Mesendoderm (in vitro differentiated cells): ENCODE measurements around the gene U2AF2.

Experiments
- DNase-seq: peaks from one replicate; pipeline ENCODE4 v3.0.0; 2013
- H2AK5ac ChIP-seq: 2 replicates; pipeline ENCODE4 v1.6.1; 2013; ENCODE audit warnings: low read length, inconsistent platforms
- H2BK120ac ChIP-seq: 2 replicates; pipeline ENCODE4 v1.6.1; 2013; ENCODE audit warnings: low read depth, mild to moderate bottlenecking, low read length, moderate library complexity, mixed read lengths
- H2BK15ac ChIP-seq: replicated peaks from 2 replicates; pipeline ENCODE4 v1.6.1; 2013; ENCODE audit warnings: low read depth, mild to moderate bottlenecking, moderate library complexity
- H2BK5ac ChIP-seq: 2 replicates; pipeline ENCODE4 v1.6.1; 2013; ENCODE audit warnings: low read length, inconsistent platforms
- H3K18ac ChIP-seq: 2 replicates; pipeline ENCODE4 v1.6.1; 2013; ENCODE audit warnings: mild to moderate bottlenecking, low read length, mixed read lengths
- H3K23ac ChIP-seq: one replicate; pipeline ENCODE4 v1.6.1; 2013; ENCODE audit warnings: low read length
- H3K27ac ChIP-seq: 2 replicates; pipeline ENCODE4 v1.5.1; 2013; ENCODE audit warnings: low read depth, mild to moderate bottlenecking, inconsistent platforms, low read length, moderate library complexity
- H3K27me3 ChIP-seq: 2 replicates; pipeline ENCODE4 v1.6.1; 2013; ENCODE audit warnings: low read length, control low read depth, mild to moderate bottlenecking, inconsistent platforms; ENCODE audit not compliant: insufficient read depth, poor library complexity
- H3K36me3 ChIP-seq: 2 replicates; pipeline ENCODE4 v1.6.1; 2013; ENCODE audit warnings: low read length, inconsistent platforms; ENCODE audit not compliant: control insufficient read depth, insufficient read depth
- H3K4ac ChIP-seq: one replicate; pipeline ENCODE4 v1.6.1; 2013; ENCODE audit warnings: low read depth, mild to moderate bottlenecking, low read length, moderate library complexity
- H3K4me1 ChIP-seq: 2 replicates; pipeline ENCODE4 v1.6.1; 2013; ENCODE audit warnings: low read depth, low read length, inconsistent platforms; ENCODE audit not compliant: control insufficient read depth
- H3K4me2 ChIP-seq: 2 replicates; pipeline ENCODE4 v1.6.1; 2013; ENCODE audit warnings: low read length
- H3K4me3 ChIP-seq: 2 replicates; pipeline ENCODE4 v1.5.1; 2013; ENCODE audit warnings: mild to moderate bottlenecking, low read length
- H3K56ac ChIP-seq: one replicate; pipeline ENCODE4 v1.6.1; 2013; ENCODE audit warnings: low read length
- H3K79me1 ChIP-seq: 2 replicates; pipeline ENCODE4 v1.6.1; 2013; ENCODE audit warnings: low read length, inconsistent platforms
- H3K79me2 ChIP-seq: 2 replicates; pipeline ENCODE4 v1.6.1; 2013; ENCODE audit warnings: mild to moderate bottlenecking, low read length; ENCODE audit not compliant: control insufficient read depth, insufficient read depth
- H3K9ac ChIP-seq: 2 replicates; pipeline ENCODE4 v1.6.1; 2013; ENCODE audit warnings: low read length, inconsistent platforms
- H4K5ac ChIP-seq: one replicate; pipeline ENCODE4 v1.6.1; 2013; ENCODE audit warnings: low read length
- H4K8ac ChIP-seq: one replicate; pipeline ENCODE4 v1.6.1; 2013; ENCODE audit warnings: low read depth, mild to moderate bottlenecking, control low read depth, low read length, moderate library complexity
- WGBS: extraction: QIAGEN DNeasy Blood & Tissue Kit; methylation state at CpG from one replicate; pipeline ENCODE4 v1.1.7; 2013; ENCODE audit warnings: low lambda C conversion rate, missing lambda C conversion rate; ENCODE audit not compliant: insufficient coverage; ENCODE audit errors: extremely low coverage; 5-methylcytosine and 5-hydroxymethylcytosine counted together

Gene U2AF2

DNA sequence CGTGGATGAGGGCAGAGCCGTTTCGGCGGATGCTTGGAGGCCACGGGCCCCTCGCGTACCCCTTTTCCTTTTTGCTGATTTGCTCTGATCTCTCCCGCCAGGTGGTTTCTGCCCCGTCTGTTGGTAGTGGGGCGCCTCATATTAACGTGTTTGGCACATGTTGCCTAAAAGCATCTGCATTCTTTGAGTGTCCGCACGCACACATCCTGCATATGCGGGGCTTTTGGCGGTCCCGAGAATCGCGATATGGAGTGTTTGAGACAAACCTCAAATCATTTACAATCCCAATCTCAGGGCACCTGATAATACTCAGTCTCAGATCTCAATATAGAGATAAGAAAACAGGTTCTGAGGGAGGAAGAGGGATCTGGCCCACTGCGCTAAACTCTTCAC, 809 bp downstream of the U2AF2 start:
- Histone ChIP-seq H2BK15ac (no peak overlapping the region), H3K18ac (no peak overlapping the region), H3K4ac (peak overlapping the region; percentile 18), H3K4me2 (peak overlapping the region; percentile 85), H3K23ac (no peak overlapping the region), H4K5ac (peak overlapping the region; percentile 5), H4K8ac (peak overlapping the region; percentile 56), H3K79me1 (no peaks in the 10 kb centered on the region), H2BK120ac (no peak overlapping the region), H3K4me3 (peak overlapping the region; percentile 64), H3K4me1 (peaks cover 4% of the 10 kb centered on the region), H2BK5ac (peak overlapping the region; percentile 61), H3K36me3 (no peaks in the 10 kb centered on the region), H3K79me2 (peaks cover 53% of the 10 kb centered on the region), H2AK5ac (no peak overlapping the region), H3K27me3 (no peaks in the 10 kb centered on the region), H3K9ac (peak overlapping the region; percentile 82), H3K56ac (peak overlapping the region; percentile 97), H3K27ac (peak overlapping the region; percentile 96)
- WGBS: no CpG with 5 or more reads among the region's 19 CpGs
- no peak for DNase-seq

DNA sequence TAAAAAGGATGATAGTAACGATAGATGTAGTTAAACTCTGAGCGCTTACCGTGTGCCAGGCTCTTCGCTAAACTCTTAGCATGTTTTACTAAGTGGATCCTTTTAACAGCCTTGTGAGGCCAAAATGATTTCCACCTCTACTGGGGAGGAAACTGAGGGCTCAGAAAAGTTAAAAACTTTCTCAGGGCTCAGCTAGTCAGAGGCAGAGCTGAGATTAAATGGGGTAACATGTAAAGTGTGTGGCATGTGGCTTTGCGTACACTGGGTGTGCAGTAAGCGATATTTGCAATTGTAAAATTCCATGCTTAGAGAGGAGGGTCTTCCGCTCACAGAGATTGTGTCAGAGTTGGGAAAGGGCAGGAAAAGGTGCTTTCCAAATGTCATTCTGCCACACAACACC, 1.7 kb downstream of the U2AF2 start:
- H3K27ac ChIP-seq: no peak overlapping the region
- peaks cover 4% of the 10 kb centered on the region for H3K4me1 ChIP-seq
- no peak overlapping the region for H3K4ac ChIP-seq
- H3K27me3 ChIP-seq: no peaks in the 10 kb centered on the region
- no peak overlapping the region for H4K5ac ChIP-seq
- H3K79me1 ChIP-seq: no peaks in the 10 kb centered on the region
- H3K23ac ChIP-seq: no peak overlapping the region
- no peak overlapping the region for H2BK5ac ChIP-seq
- H3K18ac ChIP-seq: no peak overlapping the region
- H3K4me2 ChIP-seq: peak overlapping the region; percentile 85
- H3K56ac ChIP-seq: peak overlapping the region; percentile 97
- WGBS: 100% methylated on average over 1 of the region's 7 CpGs
- no peak overlapping the region for H2AK5ac ChIP-seq
- H4K8ac ChIP-seq: no peak overlapping the region
- no peaks in the 10 kb centered on the region for H3K36me3 ChIP-seq
- H3K4me3 ChIP-seq: peak overlapping the region; percentile 64
- no peak for DNase-seq
- H3K79me2 ChIP-seq: peaks cover 58% of the 10 kb centered on the region
- H3K9ac ChIP-seq: peak overlapping the region; percentile 82
- H2BK120ac ChIP-seq: no peak overlapping the region
- no peak overlapping the region for H2BK15ac ChIP-seq

DNA sequence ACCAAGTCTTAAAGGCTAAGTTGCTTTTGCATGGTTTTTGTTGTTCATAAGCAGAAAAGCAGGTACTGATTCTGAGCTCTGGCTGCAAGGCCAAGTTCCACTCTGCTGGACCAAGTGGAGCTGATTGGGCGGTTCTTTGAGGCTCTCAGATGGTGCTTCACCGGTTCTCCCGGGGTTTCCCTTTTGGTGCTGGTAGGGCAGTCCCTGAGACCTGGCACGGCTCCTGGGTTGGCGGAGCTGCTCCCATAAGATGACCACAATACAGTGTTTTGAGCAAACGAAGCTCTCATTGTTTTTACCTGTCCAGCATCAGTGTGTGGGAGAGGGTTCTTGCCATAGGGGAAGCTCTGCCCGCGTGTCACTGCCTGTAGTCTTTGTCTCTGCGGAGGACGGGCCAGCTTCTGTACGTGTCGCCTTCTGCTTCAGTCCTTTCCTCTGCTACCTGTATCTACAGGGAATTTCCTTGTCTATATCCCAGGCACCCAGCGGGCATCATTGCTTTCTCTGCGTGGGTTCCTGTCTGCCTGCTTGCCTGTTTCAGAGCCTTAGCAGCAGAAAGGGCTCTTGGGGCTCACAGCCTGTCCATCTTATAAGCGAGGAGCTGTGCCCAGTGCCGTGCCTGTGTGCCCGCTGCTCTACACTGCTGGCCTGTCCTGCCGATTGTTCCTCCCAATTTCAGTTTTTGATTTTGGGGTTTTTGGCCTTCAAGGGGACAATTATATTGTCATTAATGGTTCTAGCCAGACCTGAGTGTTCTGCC, 2.3 kb downstream of the U2AF2 start:
- DNase-seq: no peak
- WGBS: no CpG with 5 or more reads among the region's 18 CpGs
- Histone ChIP-seq H3K27me3 (no peaks in the 10 kb centered on the region), H2BK5ac (no peak overlapping the region), H3K4me3 (peak overlapping the region; percentile 15), H3K36me3 (no peaks in the 10 kb centered on the region), H3K18ac (no peak overlapping the region), H2AK5ac (no peak overlapping the region), H3K79me2 (peaks cover 62% of the 10 kb centered on the region), H3K27ac (no peak overlapping the region), H3K4ac (no peak overlapping the region), H3K56ac (peak overlapping the region; percentile 97), H3K23ac (no peak overlapping the region), H3K4me1 (peaks cover 4% of the 10 kb centered on the region), H3K9ac (peak overlapping the region; percentile 82), H2BK120ac (no peak overlapping the region), H2BK15ac (no peak overlapping the region), H3K79me1 (no peaks in the 10 kb centered on the region), H3K4me2 (peak overlapping the region; percentile 85), H4K8ac (no peak overlapping the region), H4K5ac (no peak overlapping the region)

DNA sequence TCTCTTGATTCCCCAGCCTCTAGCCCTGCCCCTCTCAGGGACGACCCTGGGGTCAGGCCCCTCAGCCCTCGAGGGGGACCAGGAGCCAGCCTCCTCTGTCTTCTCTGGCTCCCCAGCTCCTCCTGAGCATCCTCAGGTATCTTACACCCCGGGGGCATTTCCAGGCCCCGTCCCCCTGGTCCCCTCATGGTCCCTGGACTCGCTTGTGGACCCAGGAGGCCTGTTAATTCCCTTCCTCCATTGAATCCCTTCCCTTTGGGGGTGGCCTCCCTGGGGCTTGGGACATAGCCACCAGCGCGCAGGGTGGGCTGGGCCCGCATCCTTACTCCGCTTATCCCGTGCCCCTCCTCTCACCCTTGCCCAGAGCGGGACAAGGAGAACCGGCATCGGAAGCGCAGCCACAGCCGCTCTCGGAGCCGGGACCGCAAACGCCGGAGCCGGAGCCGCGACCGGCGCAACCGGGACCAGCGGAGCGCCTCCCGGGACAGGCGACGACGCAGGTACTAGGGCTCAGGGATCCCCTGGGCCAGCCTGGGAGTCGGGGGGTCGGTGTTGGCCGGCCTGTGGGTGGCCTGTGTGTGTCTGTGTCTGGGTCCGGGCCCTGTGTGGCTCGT, 4.1 kb downstream of the U2AF2 start:
- no peak overlapping the region for H3K4me2 ChIP-seq
- H2BK15ac ChIP-seq: no peak overlapping the region
- no peak overlapping the region for H2BK120ac ChIP-seq
- no peak overlapping the region for H2AK5ac ChIP-seq
- H3K4ac ChIP-seq: no peak overlapping the region
- H3K9ac ChIP-seq: no peak overlapping the region
- H3K27me3 ChIP-seq: no peaks in the 10 kb centered on the region
- peaks cover 5% of the 10 kb centered on the region for H3K79me1 ChIP-seq
- no CpG with 5 or more reads among the region's 37 CpGs for WGBS
- no peak overlapping the region for H3K23ac ChIP-seq
- H3K79me2 ChIP-seq: peaks cover 78% of the 10 kb centered on the region
- no peak for DNase-seq
- H2BK5ac ChIP-seq: no peak overlapping the region
- H3K18ac ChIP-seq: no peak overlapping the region
- H3K4me3 ChIP-seq: no peak overlapping the region
- no peak overlapping the region for H4K5ac ChIP-seq
- peaks cover 13% of the 10 kb centered on the region for H3K36me3 ChIP-seq
- no peak overlapping the region for H3K27ac ChIP-seq
- H3K56ac ChIP-seq: no peak overlapping the region
- H3K4me1 ChIP-seq: peaks cover 4% of the 10 kb centered on the region
- H4K8ac ChIP-seq: no peak overlapping the region

DNA sequence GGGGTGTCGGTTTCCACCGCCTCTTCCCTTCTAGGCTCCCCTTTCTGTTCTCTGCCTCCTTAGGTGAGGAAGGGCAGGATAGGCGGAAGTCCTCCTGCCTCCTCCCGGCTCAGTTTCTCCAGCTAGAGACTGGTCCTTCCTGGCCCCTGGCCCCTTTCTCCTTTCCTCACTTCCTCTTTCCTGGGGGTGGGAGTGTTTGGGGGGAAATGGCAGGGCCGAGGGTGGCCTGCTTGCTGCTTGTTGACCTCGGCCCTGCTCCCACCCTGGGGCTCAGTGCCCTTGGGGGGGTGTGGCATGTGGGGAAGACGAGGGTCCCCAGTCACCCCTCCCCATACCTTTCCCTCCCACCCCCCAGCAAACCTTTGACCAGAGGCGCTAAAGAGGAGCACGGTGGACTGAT, 5.0 kb downstream of the U2AF2 start:
- no peak overlapping the region for H3K4ac ChIP-seq
- no peak overlapping the region for H3K23ac ChIP-seq
- no peak overlapping the region for H3K4me3 ChIP-seq
- no peak overlapping the region for H3K27ac ChIP-seq
- H2BK120ac ChIP-seq: no peak overlapping the region
- no peak overlapping the region for H4K5ac ChIP-seq
- H3K36me3 ChIP-seq: peaks cover 18% of the 10 kb centered on the region
- no peak overlapping the region for H2BK15ac ChIP-seq
- peaks cover 7% of the 10 kb centered on the region for H3K79me1 ChIP-seq
- no peak for DNase-seq
- no peaks in the 10 kb centered on the region for H3K27me3 ChIP-seq
- H3K56ac ChIP-seq: no peak overlapping the region
- no peak overlapping the region for H4K8ac ChIP-seq
- H3K4me1 ChIP-seq: peaks cover 4% of the 10 kb centered on the region
- no peak overlapping the region for H3K9ac ChIP-seq
- whole genome bisulfite sequencing: no CpG with 5 or more reads among the region's 9 CpGs
- no peak overlapping the region for H2AK5ac ChIP-seq
- no peak overlapping the region for H3K4me2 ChIP-seq
- H2BK5ac ChIP-seq: no peak overlapping the region
- peaks cover 85% of the 10 kb centered on the region for H3K79me2 ChIP-seq
- H3K18ac ChIP-seq: no peak overlapping the region
